GM23248 (cell line): ENCODE measurements around the gene ENKD1.

Source experiments
- EZH2 ChIP-seq: fragments of 200-600 bp; sonication (generic); IDR thresholded peaks from 2 replicates; pipeline ENCODE4 v1.6.1; 2018; ENCODE audit warnings: antibody characterized with exemption, mild to moderate bottlenecking; ENCODE audit not compliant: insufficient read depth, poor library complexity, severe bottlenecking
- EZH2phosphoT487 ChIP-seq: fragments of 200-600 bp; sonication (generic); IDR thresholded peaks from 2 replicates; pipeline ENCODE4 v1.6.1; 2018; ENCODE audit warnings: antibody characterized with exemption, moderate library complexity, mild to moderate bottlenecking, low read depth; ENCODE audit not compliant: insufficient read depth

DNA sequence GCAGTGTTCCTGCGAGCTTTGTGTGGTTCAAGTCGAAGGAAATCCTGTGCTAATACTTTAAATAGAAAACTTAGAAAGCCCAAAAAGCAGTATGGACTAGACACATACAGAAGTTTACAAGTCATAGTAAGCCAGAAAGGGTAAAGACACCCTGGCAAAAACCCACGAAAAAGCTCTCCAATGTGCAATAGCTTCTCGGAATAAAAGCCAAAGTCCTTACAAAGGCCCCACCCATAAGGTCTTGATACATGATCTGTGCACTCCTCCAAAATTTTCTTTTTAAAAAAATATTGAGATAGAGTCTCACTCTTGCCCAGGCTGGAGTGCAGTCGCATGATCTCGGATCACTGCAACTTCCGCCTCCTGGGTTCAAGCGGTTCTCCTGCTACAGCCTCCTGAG, 10.4 kb upstream of the ENKD1 start:
- TF ChIP-seq EZH2phosphoT487 (no peak), EZH2 (no peak)
